GM08714 (cell line): ENCODE data around the gene NNAT.
"Not testable (repeated sequence)": the region's sequence is repeated elsewhere in the genome, so short reads cannot be mapped to it uniquely, and the experiment has no call there.

Experiments used
- H3K4me3 ChIP-seq: fragments of 200-500 bp; sonication (Bioruptor generic); 2 replicates; pipeline ENCODE4 v1.5.1; 2014; ENCODE audit warnings: mild to moderate bottlenecking, low read length, inconsistent platforms
- ZNF274 ChIP-seq: IDR thresholded peaks from 2 replicates; pipeline ENCODE4 v1.6.1; 2012; ENCODE audit warnings: mild to moderate bottlenecking, low read depth, low read length

NNAT gene

DNA sequence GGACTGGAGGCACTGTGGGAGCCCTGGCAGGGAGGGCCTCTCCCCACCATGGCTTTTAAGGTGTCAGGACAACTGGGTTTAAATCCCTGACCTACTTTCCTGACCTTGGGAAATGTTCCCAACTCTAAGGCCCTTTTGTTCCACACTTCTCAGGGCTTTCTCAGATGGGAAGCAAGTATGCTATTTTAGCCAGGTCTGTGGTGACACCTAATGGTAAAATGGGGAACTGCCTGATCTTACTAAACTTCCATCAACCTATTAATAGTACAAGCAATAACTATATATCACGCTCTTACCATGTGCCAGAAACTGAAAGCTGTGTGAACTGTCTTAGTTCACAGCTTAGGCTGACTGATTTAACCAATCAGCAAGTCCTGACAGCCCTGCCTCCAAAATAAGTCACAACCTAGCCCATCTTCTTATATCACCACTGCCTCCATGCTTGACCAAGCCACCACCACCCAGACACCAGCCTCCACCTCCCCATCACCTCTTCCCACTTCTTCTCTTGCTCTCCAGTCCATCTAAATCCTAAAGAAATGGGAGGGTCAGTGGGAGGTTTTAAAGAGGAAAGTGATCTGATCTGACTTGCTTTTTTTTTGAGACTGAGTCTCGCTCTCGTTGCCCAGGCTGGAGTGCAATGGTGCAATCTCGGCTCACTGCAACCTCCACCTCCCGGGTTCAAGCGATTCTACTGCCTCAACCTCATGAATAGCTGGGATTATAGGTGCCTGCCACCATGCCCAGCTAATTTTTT lies 13.5 kb downstream of the NNAT start:
- TF ChIP-seq ZNF274, result no peak
- H3K4me3 ChIP-seq, result no peak overlapping the region

DNA sequence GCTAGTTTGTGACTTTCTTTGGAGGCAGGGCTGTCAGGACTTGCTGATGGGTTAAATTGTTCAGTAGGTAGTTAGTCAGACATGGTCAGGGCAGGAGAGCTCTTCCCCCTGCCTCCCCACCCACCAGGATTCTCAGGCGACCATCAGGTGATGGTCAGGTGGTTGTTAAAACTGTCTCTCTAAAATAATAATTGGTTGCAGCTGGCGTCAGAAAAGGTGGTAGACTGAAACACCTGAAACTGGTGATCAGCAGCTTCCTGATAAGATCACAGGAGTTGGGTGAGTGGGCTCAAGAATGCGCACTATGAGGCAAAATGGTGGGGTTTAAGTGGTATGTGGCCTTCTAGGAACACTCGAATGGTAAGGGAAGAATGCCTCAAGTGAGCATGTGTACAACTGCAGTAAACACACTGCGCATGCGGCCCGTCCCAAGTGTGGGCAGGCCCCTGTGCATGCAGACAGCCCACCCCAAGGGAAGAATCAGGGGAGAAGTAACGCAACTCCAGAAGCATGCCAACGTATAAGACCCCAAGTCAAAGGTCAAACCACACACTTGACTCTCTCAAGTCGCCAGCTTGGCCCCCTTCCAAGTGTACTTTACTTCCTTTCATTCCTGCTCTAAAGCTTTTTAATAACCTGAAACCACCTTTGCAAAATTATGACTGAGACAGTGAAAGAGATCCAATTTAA lies 14.5 kb downstream of the NNAT start:
- TF ChIP-seq ZNF274, result no peak
- no peak overlapping the region for H3K4me3 ChIP-seq

DNA sequence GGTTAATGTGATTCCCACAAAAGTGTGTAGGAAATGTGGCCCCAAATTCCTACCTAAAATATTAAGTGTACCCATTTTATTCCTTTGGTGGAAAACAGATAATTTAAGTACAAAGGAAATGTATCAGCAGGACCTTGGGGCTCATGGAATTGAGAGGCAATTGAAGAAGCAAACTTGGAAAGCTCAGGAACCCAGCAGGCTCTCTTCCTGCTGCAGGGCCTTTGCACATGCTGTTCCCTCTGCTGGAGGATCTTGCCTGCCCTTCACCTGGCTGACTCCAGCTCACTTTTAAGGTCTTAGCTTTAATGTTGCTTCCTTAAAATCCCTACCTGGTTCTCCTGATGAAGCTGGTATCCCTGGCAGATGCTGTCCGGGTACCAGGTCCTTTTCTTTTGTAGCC lies 16.5 kb downstream of the NNAT start:
- H3K4me3 ChIP-seq, result no peak overlapping the region
- TF ChIP-seq ZNF274, result no peak

DNA sequence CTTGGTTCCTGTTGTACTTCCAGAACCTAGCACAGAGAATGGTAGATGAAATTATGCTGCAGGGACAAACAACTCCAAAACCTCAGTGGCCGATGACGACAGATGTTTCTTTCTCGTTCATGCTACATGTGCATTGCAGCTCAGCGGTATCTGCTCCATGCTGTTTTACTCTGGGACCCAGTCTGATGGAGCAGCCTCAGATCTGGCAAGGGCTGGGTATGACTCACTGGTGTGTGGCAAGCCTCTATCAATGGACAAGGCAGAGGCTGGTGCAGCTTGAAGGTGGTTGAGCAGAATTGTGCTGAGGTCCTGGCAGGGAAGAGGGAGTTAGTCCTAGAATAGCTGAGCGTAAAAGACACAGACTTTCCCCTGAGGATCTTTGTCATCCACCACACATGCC lies 17.0 kb downstream of the NNAT start:
- H3K4me3 ChIP-seq, result no peak overlapping the region
- TF ChIP-seq ZNF274, result no peak

DNA sequence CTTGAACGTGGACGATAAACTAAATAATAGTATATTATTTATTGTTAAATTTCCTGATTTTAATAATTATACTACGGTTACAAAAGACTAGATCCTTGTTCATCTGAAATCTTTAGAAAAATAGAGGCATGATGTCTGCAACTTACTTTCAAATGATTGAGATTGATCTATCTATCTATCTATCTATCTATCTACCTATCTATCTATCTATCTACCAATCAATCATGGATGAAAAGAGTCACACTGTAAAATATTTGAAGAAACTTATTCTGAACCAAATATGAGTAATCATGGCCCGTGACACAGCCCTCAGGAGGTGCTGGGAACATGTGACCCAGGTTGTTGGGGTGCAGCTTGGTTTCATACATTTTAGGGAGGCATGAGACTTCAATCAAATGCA lies 18.4 kb downstream of the NNAT start:
- H3K4me3 ChIP-seq, result no peak overlapping the region
- no peak for TF ChIP-seq ZNF274

DNA sequence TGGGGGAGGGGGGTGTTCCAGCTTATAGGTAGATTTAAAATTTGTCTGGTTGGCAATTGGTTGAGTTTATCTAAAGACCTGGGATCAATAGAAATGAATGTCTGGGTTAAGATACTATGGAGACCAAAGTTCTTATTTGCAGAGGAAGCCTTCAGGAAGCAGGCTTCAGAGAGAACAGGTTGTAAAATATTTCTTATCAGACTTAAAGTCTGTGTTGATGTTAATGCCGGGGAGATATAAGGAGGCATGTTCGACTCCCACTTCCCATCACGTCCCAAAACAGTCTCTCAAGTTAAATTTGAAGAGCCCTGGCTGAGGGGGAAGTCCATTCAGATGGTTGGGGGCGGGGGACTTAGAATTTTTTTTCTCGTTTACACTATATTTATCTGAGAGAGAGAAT lies 19.0 kb downstream of the NNAT start:
- no peak overlapping the region for H3K4me3 ChIP-seq
- no peak for TF ChIP-seq ZNF274

DNA sequence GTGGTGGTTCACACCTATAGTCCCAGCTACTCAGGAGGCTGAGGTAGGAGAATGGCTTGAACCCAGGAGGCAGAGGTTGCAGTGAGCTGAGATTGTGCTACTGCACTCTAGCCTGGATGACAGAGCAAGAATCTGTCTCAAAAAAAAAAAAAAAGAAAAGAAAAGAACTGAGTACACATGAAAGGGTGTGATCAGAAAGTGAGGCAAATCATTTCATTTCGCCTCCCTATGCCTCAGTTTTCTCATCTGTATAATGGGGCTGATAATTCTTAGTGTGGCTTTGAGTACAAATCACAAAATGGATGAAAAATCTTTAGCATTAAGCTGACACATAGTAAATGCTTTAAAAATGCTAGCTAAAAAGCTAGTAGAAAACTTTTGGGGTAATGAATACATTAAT lies 19.8 kb downstream of the NNAT start:
- not testable (repeated sequence) for H3K4me3 ChIP-seq

DNA sequence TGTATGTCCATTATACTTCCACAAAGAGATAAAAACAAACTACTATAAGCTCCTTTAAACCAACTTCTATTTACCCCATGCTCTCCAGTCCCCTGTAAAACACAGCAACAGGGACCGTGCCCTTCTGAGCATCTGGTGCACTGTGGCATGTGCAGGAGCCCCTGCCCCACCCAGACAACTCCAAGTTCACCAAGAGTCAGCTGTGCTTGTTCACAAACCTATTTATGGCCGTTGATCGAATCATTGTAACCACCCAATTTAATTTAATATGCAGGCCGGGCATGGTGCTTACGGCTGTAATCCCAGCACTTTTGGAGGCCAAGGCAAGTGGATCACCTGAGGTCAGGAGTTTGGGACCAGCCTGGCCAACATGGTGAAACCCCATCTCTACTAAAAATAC lies 20.3 kb downstream of the NNAT start:
- TF ChIP-seq ZNF274, result no peak
- no peak overlapping the region for H3K4me3 ChIP-seq

DNA sequence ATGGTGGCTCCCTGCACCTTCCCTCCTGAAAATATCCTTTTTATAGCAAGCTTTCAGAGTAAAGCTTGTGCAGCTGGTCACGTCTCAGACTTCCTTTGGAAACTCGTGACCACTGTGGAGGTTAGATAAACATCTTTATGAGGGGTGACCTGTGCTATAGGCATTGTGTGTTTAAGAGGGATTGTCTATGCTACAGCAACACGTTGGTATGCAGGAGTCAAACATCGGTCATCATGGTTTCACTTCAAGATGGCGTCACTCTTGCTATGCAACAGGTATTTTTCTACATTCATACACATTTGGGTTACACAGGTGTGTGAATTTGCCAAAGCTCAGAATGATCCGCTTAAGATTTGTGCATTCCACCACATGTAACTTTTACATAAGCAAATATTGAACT lies 21.2 kb downstream of the NNAT start:
- no peak for TF ChIP-seq ZNF274
- H3K4me3 ChIP-seq, result no peak overlapping the region

DNA sequence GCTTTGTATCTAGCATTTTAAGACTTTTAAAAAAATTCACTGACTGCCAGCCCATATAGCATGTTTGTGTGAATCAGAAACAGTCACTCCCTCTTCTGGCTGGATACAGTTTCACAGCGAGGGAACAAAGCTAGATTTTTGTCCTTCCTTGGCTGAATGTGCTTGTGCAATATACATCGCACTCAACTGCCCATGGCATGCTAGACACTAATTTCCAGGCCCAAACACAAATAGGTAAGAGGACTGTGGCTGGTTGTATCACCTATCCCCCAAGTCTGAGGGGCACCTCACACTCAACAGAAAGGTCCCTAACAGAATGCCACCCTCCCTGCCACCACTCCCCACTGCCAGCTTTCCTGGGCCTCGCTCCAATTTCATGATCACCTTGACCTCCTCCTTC lies 22.8 kb downstream of the NNAT start:
- H3K4me3 ChIP-seq, result no peak overlapping the region
- no peak for TF ChIP-seq ZNF274

DNA sequence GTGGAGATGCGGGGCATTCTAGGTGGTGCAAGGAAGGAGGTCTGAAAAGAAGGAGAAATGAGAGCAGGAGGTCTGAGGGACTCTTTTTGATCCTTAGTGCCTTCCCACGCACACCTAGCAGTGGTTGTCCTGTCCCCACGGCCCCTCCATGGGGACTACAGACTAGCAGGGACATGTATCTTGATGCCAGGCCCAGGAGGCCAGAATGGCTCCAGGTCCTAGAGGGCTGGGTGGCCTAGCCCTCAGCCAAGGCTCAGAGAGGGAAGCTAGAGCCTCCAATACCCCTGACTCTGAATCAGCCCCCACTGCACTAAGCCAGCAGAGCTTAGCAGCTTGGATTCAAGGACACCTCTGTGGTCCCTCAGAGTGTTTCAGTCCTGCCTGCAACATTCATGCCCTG lies 23.3 kb downstream of the NNAT start:
- no peak for TF ChIP-seq ZNF274
- no peak overlapping the region for H3K4me3 ChIP-seq

DNA sequence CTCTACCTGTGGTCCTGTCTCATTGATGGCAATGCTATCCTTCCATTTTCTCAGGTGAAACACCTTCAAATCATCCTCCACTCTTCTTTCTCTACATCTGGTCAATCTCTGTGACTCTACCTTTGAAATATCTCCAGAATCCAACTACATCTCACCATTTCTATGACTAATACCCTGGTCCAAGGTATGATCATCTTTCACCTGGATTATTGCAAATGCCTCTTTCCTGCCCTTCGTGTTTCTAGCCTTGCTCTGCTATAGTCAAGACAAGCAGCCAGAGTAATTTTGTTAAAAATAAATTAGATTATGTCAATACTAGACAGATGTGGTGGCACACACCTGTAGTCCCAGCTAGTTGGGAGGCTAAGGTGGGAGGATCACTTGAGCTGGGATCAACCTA lies 24.5 kb downstream of the NNAT start:
- no peak overlapping the region for H3K4me3 ChIP-seq
- no peak for TF ChIP-seq ZNF274

DNA sequence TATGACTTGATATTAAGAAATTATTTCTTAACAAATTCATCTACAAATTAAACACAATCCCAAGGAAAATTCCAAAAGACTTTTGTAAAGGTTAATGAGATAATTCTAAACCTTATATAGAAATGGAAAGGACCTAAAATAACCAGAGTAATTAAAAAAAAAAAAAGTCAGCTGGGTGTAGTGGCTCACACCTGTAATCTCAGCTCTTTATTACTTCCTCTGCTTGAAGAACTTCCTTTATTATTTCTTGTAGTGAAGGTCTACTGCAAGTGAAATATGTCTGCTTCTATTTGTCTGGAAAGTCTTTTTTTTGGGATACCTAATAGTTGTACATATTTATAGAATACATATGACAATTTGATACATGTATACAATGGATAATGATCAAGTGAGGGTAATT lies 26.9 kb downstream of the NNAT start:
- TF ChIP-seq ZNF274, result no peak
- no peak overlapping the region for H3K4me3 ChIP-seq

DNA sequence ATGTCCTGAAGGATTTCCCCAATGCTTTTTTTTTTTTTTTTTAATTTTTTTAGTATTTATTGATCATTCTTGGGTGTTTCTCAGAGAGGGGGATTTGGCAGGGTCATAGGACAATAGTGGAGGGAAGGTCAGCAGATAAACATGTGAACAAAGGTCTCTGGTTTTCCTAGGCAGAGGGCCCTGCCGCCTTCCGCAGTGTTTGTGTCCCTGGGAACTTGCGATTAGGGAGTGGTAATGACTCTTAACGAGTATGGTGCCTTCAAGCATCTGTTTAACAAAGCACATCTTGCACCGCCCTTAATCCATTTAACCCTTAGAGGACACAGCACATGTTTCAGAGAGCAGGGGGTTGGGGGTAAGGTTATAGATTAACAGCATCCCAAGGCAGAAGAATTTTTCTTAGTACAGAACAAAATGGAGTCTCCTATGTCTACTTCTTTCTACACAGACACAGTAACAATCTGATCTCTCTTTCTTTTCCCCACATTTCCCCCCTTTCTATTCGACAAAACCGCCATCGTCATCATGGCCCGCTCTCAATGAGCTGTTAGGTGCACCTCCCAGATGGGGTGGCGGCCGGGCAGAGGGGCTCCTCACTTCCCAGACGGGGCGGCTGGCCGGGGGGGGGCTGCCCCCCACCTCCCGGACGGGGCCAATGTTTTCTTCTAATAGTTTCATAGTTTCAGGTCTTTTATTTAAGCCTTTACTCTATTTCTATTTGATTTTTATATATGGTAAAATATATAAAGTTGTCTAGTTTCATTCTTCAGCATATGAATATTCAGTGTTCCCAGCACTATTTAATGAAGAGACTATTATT lies 29.3 kb downstream of the NNAT start:
- H3K4me3 ChIP-seq, result not testable (repeated sequence)

DNA sequence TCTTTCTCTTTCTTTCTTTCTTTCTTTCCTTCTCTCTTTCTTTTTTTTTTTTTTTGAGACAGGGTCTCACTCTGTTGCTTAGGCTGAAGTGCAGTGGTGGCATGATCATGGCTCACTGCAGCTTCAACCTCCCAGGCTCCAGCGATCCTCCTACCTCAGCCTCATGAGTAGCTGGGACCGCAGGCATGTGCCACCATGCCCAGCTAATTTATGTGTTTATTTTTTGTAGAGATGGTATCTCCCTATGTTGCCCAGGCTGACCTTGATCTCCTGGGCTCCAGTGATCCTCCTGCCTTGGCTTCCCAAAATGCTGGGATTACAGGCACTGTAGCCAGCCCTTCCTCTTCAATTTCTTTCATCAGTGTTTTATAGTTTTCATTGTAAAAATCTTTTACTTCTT lies 30.6 kb downstream of the NNAT start:
- H3K4me3 ChIP-seq, result not testable (repeated sequence)

DNA sequence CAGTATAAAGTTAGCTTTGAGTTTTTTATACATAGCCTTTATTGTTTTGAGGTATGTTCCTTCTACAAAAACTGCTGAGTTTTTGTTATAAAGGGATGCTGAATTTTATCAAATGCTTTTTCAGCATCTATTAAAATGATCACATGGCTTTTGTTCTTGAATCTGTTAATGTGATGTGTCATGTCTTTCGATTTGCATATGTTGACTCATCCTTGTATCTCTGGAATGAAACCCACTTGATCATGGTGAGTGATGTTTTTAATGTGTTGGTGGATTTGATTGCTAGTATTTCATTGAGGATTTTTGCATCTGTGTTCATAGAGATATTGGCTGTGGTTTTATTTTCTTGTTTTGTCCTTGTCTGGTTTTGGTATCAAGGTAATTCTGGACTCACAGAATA lies 31.4 kb downstream of the NNAT start:
- H3K4me3 ChIP-seq, result no peak overlapping the region
- no peak for TF ChIP-seq ZNF274

DNA sequence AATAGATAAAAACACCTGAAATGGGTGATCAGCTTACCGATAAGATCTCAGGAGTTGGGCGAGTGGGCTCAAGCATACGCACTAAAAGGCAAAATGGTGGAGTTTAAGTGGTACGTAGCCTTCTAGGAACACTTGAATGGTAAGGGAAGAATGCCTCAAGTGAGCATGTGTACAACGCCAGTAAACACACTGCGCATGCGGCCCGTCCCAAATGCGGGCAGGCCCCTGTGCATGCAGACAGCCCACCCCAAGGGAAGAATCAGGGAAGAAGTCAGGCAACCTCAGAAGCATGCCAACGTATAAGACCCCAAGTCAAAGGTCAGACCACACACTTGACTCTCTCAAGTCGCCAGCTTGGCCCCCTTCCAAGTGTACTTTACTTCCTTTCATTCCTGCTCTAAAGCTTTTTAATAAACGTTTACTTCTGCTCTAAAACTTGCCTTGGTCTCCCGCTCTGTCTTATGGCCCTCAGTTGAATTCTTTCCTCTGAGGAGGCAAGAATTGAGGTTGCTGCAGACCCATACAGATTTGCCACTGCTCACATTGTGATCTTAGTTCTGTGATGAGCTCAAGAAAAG lies 33.8 kb downstream of the NNAT start:
- H3K4me3 ChIP-seq, result not testable (repeated sequence)
